K562 (cell line): Measurements from ENCODE around the gene CREB5. TPM values are rescaled to one million over a fixed set of nuclear protein-coding genes. Genes with fewer than 3 reads are reported as not detected.

Experiments used
- NCOR1 ChIP-seq: fragments of 450-650 bp; IDR thresholded peaks from 2 replicates; pipeline ENCODE4 v1.6.1; 2016; ENCODE audit warnings: mild to moderate bottlenecking, moderate library complexity
- NFATC3 ChIP-seq: fragments of 450-650 bp; IDR thresholded peaks from 2 replicates; pipeline ENCODE4 v1.6.1; 2017; ENCODE audit warnings: mild to moderate bottlenecking
- PPARD ChIP-seq: fragments of 250-450 bp; sonication (Bioruptor Pico); IDR thresholded peaks from 2 replicates; pipeline ENCODE4 v1.8.0; 2022; ENCODE audit warnings: inconsistent platforms, mild to moderate bottlenecking, moderate library complexity
- SIN3A ChIP-seq, 2 experiments: fragments of 150-350 bp in 1 of 2; IDR thresholded peaks; 2 replicates each; pipeline ENCODE4 v1.6.1; 2011 to 2016; ENCODE audit warnings: borderline replicate concordance in 2 of 2, low read depth in 2 of 2, low read length in 2 of 2, mild to moderate bottlenecking in 2 of 2, moderate library complexity in 2 of 2; ENCODE audit not compliant: control insufficient read depth in 1 of 2
- ZBTB9 ChIP-seq: fragments of 450-650 bp; formaldehyde crosslinking; IDR thresholded peaks from 2 replicates; pipeline ENCODE4 v1.4.0; 2020; ENCODE audit warnings: mild to moderate bottlenecking, moderate library complexity
- ZNF140 ChIP-seq: fragments of 250-450 bp; sonication (Bioruptor Pico); IDR thresholded peaks from 2 replicates; pipeline ENCODE4 v1.8.0; 2021; ENCODE audit warnings: moderate library complexity, mild to moderate bottlenecking, inconsistent platforms
- polyA plus RNA-seq, 8 experiments: library from polyadenylated mRNA; depleted of rRNA in 4 of 8; stranded (reverse) in 5 of 8; unstranded in 3 of 8; fragments of >200 nt; fragmentation: Nextera tagmentation in 2 of 8; fragmentation: Illumina TruSeq in 1 of 8; extraction: Ambion mirVana in 2 of 8; extraction: Trizol in 1 of 8; gene quantifications; 2 replicates each; pipeline versions ENCODE4 v1.2.1 to v1.2.3, GENCODE V29; 2011 to 2014; ENCODE audit warnings: inconsistent platforms in 1 of 8, missing spikeins in 1 of 8
- total RNA-seq, 7 experiments: library from RNA; depleted of rRNA in 6 of 7; stranded (reverse); fragments of >200 nt in 6 of 7; fragmentation: Illumina TruSeq in 2 of 7; extraction: Trizol in 2 of 7; gene quantifications; 2 replicates each; pipeline versions ENCODE4 v1.2.1 to v1.2.3, GENCODE V29; 2011 to 2021; ENCODE audit warnings: low replicate concordance in 1 of 7
- TF ChIP-seq, protein P1 (sequence below), 2 experiments: fragments of 450-650 bp; formaldehyde crosslinking in 1 of 2; IDR thresholded peaks; 2 replicates each; pipeline versions ENCODE4 v1.4.0 to v1.6.1; 2014 to 2020; ENCODE audit warnings: mild to moderate bottlenecking in 2 of 2, borderline replicate concordance in 1 of 2, low read depth in 1 of 2

Gene CREB5
- total and polyA plus RNA-seq, 9 of the 15 experiments (the other 6 are each of a cell fraction or from before 2014, with no cell fraction given), result 0.33 to 6.4 (median 1.8) TPM

GRCh38 chr7:28528899-28529298, 116.6 kb downstream of the CREB5 start (continued):
- TF ChIP-seq, protein P1, sequence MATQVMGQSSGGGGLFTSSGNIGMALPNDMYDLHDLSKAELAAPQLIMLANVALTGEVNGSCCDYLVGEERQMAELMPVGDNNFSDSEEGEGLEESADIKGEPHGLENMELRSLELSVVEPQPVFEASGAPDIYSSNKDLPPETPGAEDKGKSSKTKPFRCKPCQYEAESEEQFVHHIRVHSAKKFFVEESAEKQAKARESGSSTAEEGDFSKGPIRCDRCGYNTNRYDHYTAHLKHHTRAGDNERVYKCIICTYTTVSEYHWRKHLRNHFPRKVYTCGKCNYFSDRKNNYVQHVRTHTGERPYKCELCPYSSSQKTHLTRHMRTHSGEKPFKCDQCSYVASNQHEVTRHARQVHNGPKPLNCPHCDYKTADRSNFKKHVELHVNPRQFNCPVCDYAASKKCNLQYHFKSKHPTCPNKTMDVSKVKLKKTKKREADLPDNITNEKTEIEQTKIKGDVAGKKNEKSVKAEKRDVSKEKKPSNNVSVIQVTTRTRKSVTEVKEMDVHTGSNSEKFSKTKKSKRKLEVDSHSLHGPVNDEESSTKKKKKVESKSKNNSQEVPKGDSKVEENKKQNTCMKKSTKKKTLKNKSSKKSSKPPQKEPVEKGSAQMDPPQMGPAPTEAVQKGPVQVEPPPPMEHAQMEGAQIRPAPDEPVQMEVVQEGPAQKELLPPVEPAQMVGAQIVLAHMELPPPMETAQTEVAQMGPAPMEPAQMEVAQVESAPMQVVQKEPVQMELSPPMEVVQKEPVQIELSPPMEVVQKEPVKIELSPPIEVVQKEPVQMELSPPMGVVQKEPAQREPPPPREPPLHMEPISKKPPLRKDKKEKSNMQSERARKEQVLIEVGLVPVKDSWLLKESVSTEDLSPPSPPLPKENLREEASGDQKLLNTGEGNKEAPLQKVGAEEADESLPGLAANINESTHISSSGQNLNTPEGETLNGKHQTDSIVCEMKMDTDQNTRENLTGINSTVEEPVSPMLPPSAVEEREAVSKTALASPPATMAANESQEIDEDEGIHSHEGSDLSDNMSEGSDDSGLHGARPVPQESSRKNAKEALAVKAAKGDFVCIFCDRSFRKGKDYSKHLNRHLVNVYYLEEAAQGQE (IDR thresholded peaks at IDR 0.05; ENCODE audit: borderline replicate concordance), result no peak
- TF ChIP-seq, protein P1 (CRISPR knock-in tag; IDR thresholded peaks at IDR 0.05; ENCODE audit: low read depth), result no peak
- TF ChIP-seq NFATC3, result no peak
- no peak for TF ChIP-seq ZNF140 (CRISPR knock-in tag)
- no peak for TF ChIP-seq ZBTB9
- TF ChIP-seq NCOR1, result no peak
- no peak for TF ChIP-seq PPARD (CRISPR knock-in tag)
- no peak for TF ChIP-seq SIN3A (IDR thresholded peaks at IDR 0.05; ENCODE audit: borderline replicate concordance in 2 of 2, control insufficient read depth in 1 of 2, low read depth in 2 of 2, low read length in 2 of 2)
